Erythroblast (primary cell): ENCODE data around the gene ERV3-1.

ENCODE experiments used
- GATA1 ChIP-seq: IDR thresholded peaks from 2 replicates; pipeline ENCODE4 v1.6.1; 2011; ENCODE audit warnings: low read depth, mild to moderate bottlenecking, control low read depth, low read length, moderate library complexity
- POLR2A ChIP-seq: IDR thresholded peaks from 2 replicates; pipeline ENCODE4 v1.6.1; 2011; ENCODE audit warnings: mild to moderate bottlenecking, low read length

- TF ChIP-seq POLR2A (peak; percentile 29), GATA1 (no peak)
Measured at GRCh38 chr7:64945503-64946175, 60.8 kb downstream of the ERV3-1 start.
